ENCODE measurements around the gene MGMT. TPM values are rescaled to one million over a fixed set of nuclear protein-coding genes. Genes with fewer than 3 reads are reported as not detected.

The MGMT gene
- total RNA-seq, 4 donors from 2014 or later: 10.9 to 37.7 (median 16.0) TPM

DNA sequence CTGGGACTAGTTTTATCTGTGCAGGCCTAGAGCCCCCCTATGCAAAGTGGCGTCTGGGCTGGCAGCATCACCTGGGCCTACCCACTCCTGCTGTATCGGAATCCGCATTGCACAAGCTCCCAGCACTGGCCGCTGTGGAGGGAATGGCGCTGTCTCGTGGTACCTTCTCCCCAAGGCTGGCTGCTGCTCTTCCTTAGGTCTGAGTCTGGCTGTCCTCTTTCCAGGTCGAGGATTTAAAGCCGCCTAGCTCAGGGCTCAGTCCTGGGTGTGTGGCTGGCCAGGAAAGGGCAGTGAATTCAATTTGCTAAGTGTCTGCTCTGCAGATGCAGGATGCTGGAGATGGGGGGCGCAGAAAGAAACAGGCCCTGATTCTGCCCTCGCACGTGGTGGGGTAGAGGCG is 44.7 kb downstream of the MGMT start:
- no peak overlapping the region for H3K27ac ChIP-seq
- intact Hi-C loops (cut with DNase I; ENCODE audit: low total_unique reads): no loop called here
- no peaks in the 10 kb centered on the region for H3K4me1 ChIP-seq
- no peak overlapping the region for H3K4me3 ChIP-seq
- no peaks in the 10 kb centered on the region for H3K36me3 ChIP-seq
- TF ChIP-seq, protein P1, sequence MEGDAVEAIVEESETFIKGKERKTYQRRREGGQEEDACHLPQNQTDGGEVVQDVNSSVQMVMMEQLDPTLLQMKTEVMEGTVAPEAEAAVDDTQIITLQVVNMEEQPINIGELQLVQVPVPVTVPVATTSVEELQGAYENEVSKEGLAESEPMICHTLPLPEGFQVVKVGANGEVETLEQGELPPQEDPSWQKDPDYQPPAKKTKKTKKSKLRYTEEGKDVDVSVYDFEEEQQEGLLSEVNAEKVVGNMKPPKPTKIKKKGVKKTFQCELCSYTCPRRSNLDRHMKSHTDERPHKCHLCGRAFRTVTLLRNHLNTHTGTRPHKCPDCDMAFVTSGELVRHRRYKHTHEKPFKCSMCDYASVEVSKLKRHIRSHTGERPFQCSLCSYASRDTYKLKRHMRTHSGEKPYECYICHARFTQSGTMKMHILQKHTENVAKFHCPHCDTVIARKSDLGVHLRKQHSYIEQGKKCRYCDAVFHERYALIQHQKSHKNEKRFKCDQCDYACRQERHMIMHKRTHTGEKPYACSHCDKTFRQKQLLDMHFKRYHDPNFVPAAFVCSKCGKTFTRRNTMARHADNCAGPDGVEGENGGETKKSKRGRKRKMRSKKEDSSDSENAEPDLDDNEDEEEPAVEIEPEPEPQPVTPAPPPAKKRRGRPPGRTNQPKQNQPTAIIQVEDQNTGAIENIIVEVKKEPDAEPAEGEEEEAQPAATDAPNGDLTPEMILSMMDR (IDR thresholded peaks at IDR 0.05): no peak
- no peak for TF ChIP-seq POLR2A (IDR thresholded peaks at IDR 0.05)
- H3K9me3 ChIP-seq: no peaks in the 10 kb centered on the region
- no peaks in the 10 kb centered on the region for H3K27me3 ChIP-seq
- no peak for DNase-seq

- no peaks in the 10 kb centered on the region for H3K27me3 ChIP-seq
- no peak overlapping the region for H3K4me3 ChIP-seq
- no peaks in the 10 kb centered on the region for H3K4me1 ChIP-seq
- no peak overlapping the region for H3K27ac ChIP-seq
- no peak for DNase-seq
- H3K9me3 ChIP-seq: no peaks in the 10 kb centered on the region
- intact Hi-C loops (cut with DNase I; ENCODE audit: low total_unique reads): no loop called here
- H3K36me3 ChIP-seq: no peaks in the 10 kb centered on the region
- no peak for TF ChIP-seq POLR2A (IDR thresholded peaks at IDR 0.05)
- TF ChIP-seq, protein P1 (IDR thresholded peaks at IDR 0.05): no peak
These were observed 46.3 kb downstream of the MGMT start for GRCh38 chr10:129513312-129513711.

- Histone ChIP-seq H3K27me3 (no peaks in the 10 kb centered on the region), H3K27ac (no peak overlapping the region), H3K9me3 (no peaks in the 10 kb centered on the region), H3K36me3 (no peaks in the 10 kb centered on the region), H3K4me3 (no peak overlapping the region), H3K4me1 (no peaks in the 10 kb centered on the region)
- DNase-seq: no peak
- TF ChIP-seq, protein P1 (IDR thresholded peaks at IDR 0.05): no peak
- TF ChIP-seq POLR2A (IDR thresholded peaks at IDR 0.05): no peak
- intact Hi-C loops (cut with DNase I; ENCODE audit: low total_unique reads): no loop called here
These were observed 47.8 kb downstream of the MGMT start for GRCh38 chr10:129514568-129515451.

- TF ChIP-seq POLR2A (IDR thresholded peaks at IDR 0.05): no peak
- TF ChIP-seq, protein P1 (IDR thresholded peaks at IDR 0.05): no peak
- no peaks in the 10 kb centered on the region for H3K9me3 ChIP-seq
These were observed 50.0 kb downstream of the MGMT start for GRCh38 chr10:129516846-129517679.

GRCh38 chr10:129517680-129518057 is 50.6 kb downstream of the MGMT start:
- no peak overlapping the region for H3K27ac ChIP-seq
- no peaks in the 10 kb centered on the region for H3K9me3 ChIP-seq
- DNase-seq: no peak
- TF ChIP-seq, protein P1 (IDR thresholded peaks at IDR 0.05): no peak
- TF ChIP-seq POLR2A (IDR thresholded peaks at IDR 0.05): no peak
- H3K4me3 ChIP-seq: no peak overlapping the region
- no peaks in the 10 kb centered on the region for H3K36me3 ChIP-seq
- H3K4me1 ChIP-seq: no peaks in the 10 kb centered on the region
- intact Hi-C loops (cut with DNase I; ENCODE audit: low total_unique reads): no loop called here
- H3K27me3 ChIP-seq: no peaks in the 10 kb centered on the region

More at GRCh38 chr10:129516846-129517679, 50.0 kb downstream of the MGMT start:
- no peaks in the 10 kb centered on the region for H3K4me1 ChIP-seq
- DNase-seq: no peak
- H3K27ac ChIP-seq: no peak overlapping the region
- H3K27me3 ChIP-seq: no peaks in the 10 kb centered on the region
- no peaks in the 10 kb centered on the region for H3K36me3 ChIP-seq
- no peak overlapping the region for H3K4me3 ChIP-seq
- intact Hi-C loops (cut with DNase I; ENCODE audit: low total_unique reads): no loop called here
